Breast epithelium (tissue), 4 donors: ENCODE measurements around the gene LRRC37B. TPM values are rescaled to one million over a fixed set of nuclear protein-coding genes. Genes with fewer than 3 reads are reported as not detected.
"Not testable (repeated sequence)": the region's sequence is repeated elsewhere in the genome, so short reads cannot be mapped to it uniquely, and the experiment has no call there.

Experiments
- DNase-seq, 2 donors: peaks; one replicate each; pipeline ENCODE4 v3.0.0-alpha.2; 2019; ENCODE audit warnings: low spot score in 2 of 2
- H3K27ac ChIP-seq, 2 donors: fragments of 200-600 bp; sonication (generic) in 1 of 2; one replicate each; pipeline ENCODE4 v1.5.1; 2016 to 2019; ENCODE audit warnings: mild to moderate bottlenecking in 1 of 2
- H3K27me3 ChIP-seq, 2 donors: fragments of 200-600 bp; sonication (generic) in 1 of 2; one replicate each; pipeline versions ENCODE4 v1.5.1 to v1.6.0; 2017 to 2019; ENCODE audit warnings: control low read depth in 1 of 2, mild to moderate bottlenecking in 1 of 2
- H3K36me3 ChIP-seq: fragments of 200-600 bp; one replicate; pipeline ENCODE4 v1.5.1; 2019
- H3K4me1 ChIP-seq, 2 donors: fragments of 200-600 bp; sonication (generic); one replicate each; pipeline ENCODE4 v1.5.1; 2016 to 2019; ENCODE audit warnings: control low read depth in 1 of 2
- H3K4me3 ChIP-seq, 3 donors: fragments of 200-600 bp; sonication (generic); 1 replicate in 2 of 3; 2 replicates in 1 of 3; pipeline ENCODE4 v1.5.1; 2016 to 2019; ENCODE audit warnings: mild to moderate bottlenecking in 3 of 3, moderate library complexity in 2 of 3
- H3K9me3 ChIP-seq, 2 donors: fragments of 200-600 bp; sonication (generic) in 1 of 2; one replicate each; pipeline ENCODE4 v1.5.1; 2016 to 2019; ENCODE audit warnings: control low read depth in 1 of 2
- CTCF ChIP-seq, 3 donors: fragments of 450-650 bp; IDR thresholded peaks; one replicate each; pipeline ENCODE4 v1.5.1; 2016 to 2017; ENCODE audit warnings: antibody characterized with exemption in 3 of 3, mild to moderate bottlenecking in 3 of 3, moderate library complexity in 3 of 3
- POLR2A ChIP-seq: fragments of 450-650 bp; IDR thresholded peaks from one replicate; pipeline ENCODE4 v1.6.1; 2016; ENCODE audit warnings: antibody characterized with exemption, mild to moderate bottlenecking, moderate library complexity
- POLR2AphosphoS5 ChIP-seq, 3 donors: sonication (generic); formaldehyde crosslinking; IDR thresholded peaks; one replicate each; pipeline ENCODE4 v1.6.1; 2017; ENCODE audit warnings: antibody characterized with exemption in 3 of 3
- intact Hi-C: fragments of 100-400 bp; cut with DNase I; formaldehyde crosslinking; loops from one replicate; pipeline ENCODE4 v1.15.1; 2023; ENCODE audit warnings: low total_unique reads
- total RNA-seq, 3 donors: library from RNA; depleted of rRNA; stranded (reverse); fragments of >200 nt; gene quantifications; one replicate each; pipeline ENCODE4 v1.1.0, GENCODE V29; 2016

The LRRC37B gene
- total RNA-seq, 3 donors from 2014 or later = 11.2 to 33.8 (median 21.0) TPM

GRCh38 chr17:32016231-32016630, 9.0 kb downstream of the LRRC37B start:
- no peaks in the 10 kb centered on the region for H3K9me3 ChIP-seq
- intact Hi-C loops = no loop called here

DNA sequence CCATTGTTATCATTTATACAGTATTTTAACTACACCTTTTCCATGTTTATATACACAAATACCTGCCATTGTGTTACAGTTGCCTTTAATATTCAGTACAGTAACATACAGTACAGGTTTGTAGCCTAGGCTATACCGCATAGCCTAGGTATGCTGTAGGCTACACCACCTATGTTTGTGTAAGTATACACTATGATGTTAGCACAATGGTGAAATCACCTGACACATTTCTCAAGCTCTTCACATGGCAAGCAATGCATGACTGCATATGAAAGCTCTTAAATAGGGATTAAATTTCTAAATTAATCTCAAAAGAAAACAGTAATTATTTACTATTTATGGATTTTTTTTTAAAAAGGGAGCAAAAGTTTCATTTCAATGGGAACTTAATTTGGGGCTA, 12.0 kb downstream of the LRRC37B start:
- Histone ChIP-seq H3K4me3 (no peak overlapping the region), H3K27ac (no peak overlapping the region), H3K36me3 (no peaks in the 10 kb centered on the region), H3K4me1 (no peaks in the 10 kb centered on the region), H3K27me3 (no peaks in the 10 kb centered on the region), H3K9me3 (no peaks in the 10 kb centered on the region)
- no peak for DNase-seq
- intact Hi-C loops = no loop called here
- TF ChIP-seq CTCF (IDR thresholded peaks at IDR 0.05) (no peak), POLR2AphosphoS5 (IDR thresholded peaks at IDR 0.05) (no peak), POLR2A (no peak)

More at GRCh38 chr17:32016231-32016630, 9.0 kb downstream of the LRRC37B start:
- no peak overlapping the region for H3K4me3 ChIP-seq
- TF ChIP-seq CTCF (IDR thresholded peaks at IDR 0.05) (no peak), POLR2A (no peak), POLR2AphosphoS5 (IDR thresholded peaks at IDR 0.05) (no peak)
- H3K27me3 ChIP-seq = no peaks in the 10 kb centered on the region
- no peak overlapping the region for H3K27ac ChIP-seq
- no peaks in the 10 kb centered on the region for H3K4me1 ChIP-seq
- no peak for DNase-seq
- no peaks in the 10 kb centered on the region for H3K36me3 ChIP-seq

DNA sequence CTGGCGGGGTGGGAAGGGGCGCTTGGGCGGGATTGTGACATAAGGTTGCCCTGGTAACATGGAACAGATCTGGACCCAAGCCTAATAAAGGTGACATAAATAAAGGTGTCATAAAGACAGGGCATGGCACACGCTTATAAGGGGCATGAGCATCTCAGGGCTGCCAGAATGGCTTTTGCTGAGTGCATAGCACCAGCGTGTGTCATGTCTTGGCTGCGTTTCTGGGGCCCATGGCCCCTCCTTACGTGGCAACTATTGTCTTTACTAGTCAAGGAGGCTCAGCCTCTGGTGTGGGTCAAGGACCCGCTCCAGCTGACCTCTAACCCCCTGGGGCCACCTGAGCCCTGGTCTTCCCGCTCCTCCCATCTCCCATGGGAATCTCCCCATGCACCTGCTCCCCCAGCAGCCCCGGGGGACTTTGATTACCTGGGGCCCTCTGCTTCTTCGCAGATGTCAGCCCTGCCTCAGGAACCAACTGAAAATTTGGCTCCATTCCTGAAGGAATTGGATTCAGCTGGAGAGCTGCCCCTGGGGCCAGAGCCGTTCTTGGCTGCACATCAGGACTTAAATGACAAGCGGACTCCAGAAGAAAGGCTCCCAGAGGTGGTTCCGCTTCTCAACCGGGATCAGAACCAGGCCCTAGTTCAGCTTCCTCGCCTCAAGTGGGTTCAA, 13.9 kb downstream of the LRRC37B start:
- TF ChIP-seq POLR2A (no peak), POLR2AphosphoS5 (IDR thresholded peaks at IDR 0.05) (peak in 1 of 3 donors; percentile 17)
- Histone ChIP-seq H3K27ac (peak overlapping the region; percentile 80 to 83), H3K4me1 (no peaks in the 10 kb centered on the region), H3K36me3 (no peaks in the 10 kb centered on the region), H3K9me3 (no peaks in the 10 kb centered on the region), H3K27me3 (no peaks in the 10 kb centered on the region), H3K4me3 (peak overlapping the region in 1 of 3 donors; percentile 28)
- DNase-seq = peak in 1 of 2 donors; percentile 63
- intact Hi-C loops = no loop called here

- no peak overlapping the region for H3K4me3 ChIP-seq
- TF ChIP-seq POLR2A = no peak
- TF ChIP-seq POLR2AphosphoS5 (IDR thresholded peaks at IDR 0.05) = no peak
- no peak for TF ChIP-seq CTCF (IDR thresholded peaks at IDR 0.05)
- intact Hi-C loops = no loop called here
- H3K36me3 ChIP-seq = no peaks in the 10 kb centered on the region
- no peak for DNase-seq
- H3K27ac ChIP-seq = peak overlapping the region; percentile 80 to 83
- no peaks in the 10 kb centered on the region for H3K4me1 ChIP-seq
- H3K27me3 ChIP-seq = no peaks in the 10 kb centered on the region
- no peaks in the 10 kb centered on the region for H3K9me3 ChIP-seq
Measured at GRCh38 chr17:32021615-32021955, 14.4 kb downstream of the LRRC37B start.

DNA sequence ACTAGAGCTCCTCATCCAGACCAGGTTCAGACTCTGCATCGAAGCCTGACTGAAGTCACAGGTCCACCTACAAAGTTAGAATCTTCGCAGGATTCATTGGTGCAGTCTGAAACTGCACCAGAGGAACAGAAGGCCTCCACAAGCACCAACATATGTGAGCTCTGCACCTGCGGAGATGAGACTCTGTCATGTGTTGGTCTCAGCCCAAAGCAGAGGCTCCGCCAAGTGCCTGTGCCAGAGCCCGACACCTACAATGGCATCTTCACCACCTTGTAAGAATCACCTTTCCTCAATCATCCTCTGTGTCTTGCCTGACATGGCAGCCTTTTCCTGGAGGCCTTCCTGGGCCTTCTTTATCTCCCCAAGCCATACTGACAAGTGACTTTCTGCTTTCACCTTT, 15.4 kb downstream of the LRRC37B start:
- H3K36me3 ChIP-seq, H3K27me3 ChIP-seq, H3K4me1 ChIP-seq, DNase-seq, H3K4me3 ChIP-seq, intact Hi-C loops, H3K9me3 ChIP-seq, H3K27ac ChIP-seq: not testable (repeated sequence)

DNA sequence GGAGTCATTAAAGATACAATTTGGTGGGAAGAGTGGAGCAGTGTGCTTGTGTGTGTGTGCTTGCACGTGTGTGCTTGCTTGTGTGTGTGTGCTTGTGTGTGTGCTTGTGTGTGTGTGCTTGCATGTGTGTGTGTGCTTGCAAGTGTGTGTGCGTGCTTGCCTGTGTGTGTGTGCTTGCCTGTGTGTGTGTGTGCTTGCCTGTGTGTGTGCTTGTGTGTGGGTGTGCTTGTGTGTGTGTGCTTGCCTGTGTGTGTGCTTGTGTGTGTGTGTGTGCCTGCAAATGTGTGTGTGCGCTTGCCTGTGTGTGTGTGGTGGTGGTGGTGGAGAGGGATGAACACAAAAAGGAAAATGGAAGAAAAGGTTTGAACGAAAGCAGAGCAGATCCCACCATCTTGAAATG, 20.1 kb downstream of the LRRC37B start:
- H3K27me3 ChIP-seq, H3K4me1 ChIP-seq, H3K27ac ChIP-seq, H3K36me3 ChIP-seq, H3K9me3 ChIP-seq, DNase-seq, intact Hi-C loops, H3K4me3 ChIP-seq: not testable (repeated sequence)

- DNase-seq = no peak
- Histone ChIP-seq H3K4me3 (no peak overlapping the region), H3K4me1 (no peaks in the 10 kb centered on the region), H3K27me3 (no peaks in the 10 kb centered on the region), H3K27ac (no peak overlapping the region), H3K36me3 (no peaks in the 10 kb centered on the region), H3K9me3 (no peaks in the 10 kb centered on the region)
- TF ChIP-seq POLR2A (no peak), CTCF (IDR thresholded peaks at IDR 0.05) (no peak), POLR2AphosphoS5 (IDR thresholded peaks at IDR 0.05) (no peak)
- intact Hi-C loops = no loop called here
Measured at GRCh38 chr17:32033223-32033622, 26.0 kb downstream of the LRRC37B start.

DNA sequence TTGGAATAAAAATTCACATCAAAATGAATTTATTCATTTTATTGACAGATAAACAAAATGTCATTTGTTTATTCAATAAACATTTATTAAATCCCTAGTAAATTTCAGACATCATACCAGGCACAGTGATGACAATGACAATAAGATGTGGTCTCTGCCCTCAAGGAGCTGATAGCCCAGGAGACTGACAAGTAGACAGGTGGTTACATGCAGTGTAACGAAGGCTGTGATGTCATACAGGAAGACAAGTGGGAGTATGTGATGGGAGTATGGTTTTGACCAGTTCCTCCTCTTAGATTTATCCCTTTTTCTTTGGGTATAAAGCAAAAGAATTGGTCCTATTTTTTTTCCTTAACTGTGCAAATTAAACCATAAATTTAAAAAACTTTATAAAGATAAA, 26.6 kb downstream of the LRRC37B start:
- H3K4me3 ChIP-seq, H3K27ac ChIP-seq, intact Hi-C loops, H3K36me3 ChIP-seq, H3K4me1 ChIP-seq, H3K9me3 ChIP-seq, DNase-seq, H3K27me3 ChIP-seq: not testable (repeated sequence)

DNA sequence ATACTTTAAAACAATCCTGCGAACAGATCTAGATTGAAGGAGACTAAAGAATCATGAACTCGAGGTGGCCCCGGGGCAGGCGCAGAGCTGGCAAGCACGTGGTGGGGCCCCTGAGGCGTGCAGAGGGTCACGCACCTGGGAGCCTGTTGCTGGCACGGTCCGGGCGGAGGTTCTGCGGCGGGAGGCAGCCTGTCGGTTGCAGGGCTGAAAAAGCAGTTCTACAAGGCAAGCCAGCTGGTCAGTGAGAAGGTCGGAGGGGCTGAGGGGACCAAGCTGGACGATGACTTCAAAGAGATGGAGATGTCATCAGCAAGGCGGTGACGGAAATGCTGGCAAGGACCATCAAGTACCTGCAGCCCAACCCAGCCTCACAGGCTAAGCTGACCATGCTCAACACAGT, 33.1 kb downstream of the LRRC37B start:
- H3K27me3 ChIP-seq, H3K36me3 ChIP-seq, H3K9me3 ChIP-seq, H3K27ac ChIP-seq, H3K4me3 ChIP-seq, intact Hi-C loops, DNase-seq, H3K4me1 ChIP-seq: not testable (repeated sequence)
